ENCODE data around the gene VAV3.

DNA sequence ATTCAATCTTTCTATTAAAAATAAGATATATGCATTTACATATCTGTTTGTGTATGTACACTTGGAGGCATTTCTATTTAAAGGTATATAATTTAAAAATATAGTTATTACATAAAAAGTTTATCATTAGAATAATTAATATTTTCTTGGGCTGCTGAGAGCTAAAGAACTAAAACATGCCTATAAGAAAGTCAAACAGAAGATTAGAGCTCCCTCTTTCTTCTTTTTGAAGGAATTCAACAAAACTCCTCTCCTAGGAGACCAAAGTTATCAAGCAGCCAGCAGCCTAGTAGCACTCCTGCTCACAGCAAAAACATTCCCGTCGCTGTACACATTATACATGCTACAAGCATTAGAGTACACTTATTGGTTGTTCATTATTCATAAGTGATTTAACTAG lies 216.4 kb downstream of the VAV3 start:
- no peak for TF ChIP-seq CTCF (IDR thresholded peaks at IDR 0.05; ENCODE audit: insufficient read depth, low read length)
- TF ChIP-seq POLR2AphosphoS5 (IDR thresholded peaks at IDR 0.05; ENCODE audit: low read depth): no peak
